Stimulated activated CD8-positive, alpha-beta memory T cell treated with anti-CD3 and anti-CD28 coated beads, Interleukin-7, amount 100 ng/mL, for 1 hour (primary cell): ENCODE results near the gene DMAC2L.
"Not testable (repeated sequence)": the region's sequence is repeated elsewhere in the genome, so short reads cannot be mapped to it uniquely, and the experiment has no call there.

ENCODE experiments used
- DNase-seq, 2 donors: peaks; one replicate each; pipeline ENCODE4 v3.0.0-alpha.2; 2020; ENCODE audit warnings: low read depth in 2 of 2

The DMAC2L gene, protein sequence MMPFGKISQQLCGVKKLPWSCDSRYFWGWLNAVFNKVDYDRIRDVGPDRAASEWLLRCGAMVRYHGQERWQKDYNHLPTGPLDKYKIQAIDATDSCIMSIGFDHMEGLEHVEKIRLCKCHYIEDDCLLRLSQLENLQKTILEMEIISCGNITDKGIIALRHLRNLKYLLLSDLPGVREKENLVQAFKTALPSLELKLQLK

DNA sequence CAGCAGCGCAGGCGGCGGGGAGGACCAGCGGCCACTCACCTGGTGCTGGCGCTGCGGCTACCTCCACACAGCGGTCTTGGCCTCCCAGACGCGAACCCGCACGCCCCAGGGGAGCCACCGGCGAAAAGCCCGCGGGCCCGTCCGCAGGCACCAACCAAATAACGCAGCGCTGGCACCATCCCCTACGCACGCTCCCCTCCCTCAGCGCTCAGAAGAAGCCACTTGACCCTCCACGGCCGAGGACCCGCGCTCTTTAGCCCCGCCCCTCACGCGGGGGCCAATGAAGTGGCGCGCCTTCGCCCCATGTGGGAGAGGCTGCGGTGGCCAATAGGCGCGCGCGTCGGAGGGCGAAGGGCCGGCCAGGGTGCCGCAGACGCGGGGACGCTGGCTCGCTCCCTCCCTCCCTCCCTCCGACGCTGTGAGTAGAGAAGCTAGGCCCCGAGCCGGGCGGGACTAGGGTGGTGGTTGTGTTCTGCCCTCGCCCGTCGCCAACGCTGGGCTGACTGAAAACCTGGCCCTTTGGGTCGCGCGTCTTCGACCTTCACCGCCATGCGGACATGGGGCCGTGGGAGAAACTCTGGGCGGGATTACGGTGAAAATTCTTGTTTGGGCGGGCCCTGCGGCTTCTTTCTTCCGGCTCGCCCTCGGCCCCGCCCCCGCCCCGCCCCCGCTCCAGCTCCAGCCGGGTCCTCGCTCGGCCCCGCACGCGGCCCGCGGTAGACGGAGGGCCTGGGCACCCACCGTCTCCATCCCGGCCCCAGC is at the start of gene DMAC2L, which contains the start of gene L2HGDH:
DMAC2L (plus strand) TSS at position 353 of the 762 bp plus-strand sequence. CDS start 9,164 bp downstream, outside the sequence.
L2HGDH (minus strand) TSS at position 258 of the 762 bp plus-strand sequence; CDS start at position 179, 79 bp downstream.
- DNase-seq: peak; percentile 72 to 73

DNA sequence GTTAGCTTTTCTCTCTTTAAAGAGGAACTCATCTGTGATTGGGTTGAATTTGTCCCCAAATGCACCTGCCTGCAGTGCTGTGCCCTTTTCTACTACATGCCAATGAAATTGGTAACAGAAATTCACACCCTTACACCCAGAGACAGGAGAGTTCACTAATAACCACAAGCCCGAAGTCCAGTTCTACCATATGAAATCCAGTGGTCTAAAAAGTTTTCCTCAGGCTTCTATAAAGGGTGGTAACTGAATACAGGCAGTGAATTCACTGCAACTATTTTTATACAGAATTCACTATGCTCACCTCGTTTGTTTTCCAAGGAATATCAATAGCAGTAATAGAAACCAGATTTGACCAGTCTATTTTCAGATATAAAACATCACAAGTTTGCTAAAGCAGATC is 49.3 kb upstream of the DMAC2L start:
- DNase-seq: no peak

DNA sequence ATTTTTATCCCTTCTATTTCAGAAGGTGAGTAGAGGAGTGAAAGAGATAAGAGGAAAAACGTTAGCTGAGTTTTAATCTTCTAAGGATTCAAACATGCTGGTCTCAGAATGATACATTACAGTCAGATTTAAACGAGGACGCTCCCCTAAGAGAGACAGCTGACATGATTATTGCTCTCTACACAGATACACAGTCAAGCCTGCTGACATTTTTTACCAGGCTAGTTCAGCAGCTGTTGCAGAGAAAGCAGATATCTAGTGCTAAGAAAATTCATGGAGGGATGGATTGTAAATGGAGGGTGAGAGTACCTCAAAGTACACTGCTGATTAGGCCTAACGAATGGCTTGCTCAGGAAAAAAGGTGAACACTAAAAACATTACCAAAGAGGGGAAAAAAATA is 48.8 kb upstream of the DMAC2L start:
- no peak for DNase-seq

DNA sequence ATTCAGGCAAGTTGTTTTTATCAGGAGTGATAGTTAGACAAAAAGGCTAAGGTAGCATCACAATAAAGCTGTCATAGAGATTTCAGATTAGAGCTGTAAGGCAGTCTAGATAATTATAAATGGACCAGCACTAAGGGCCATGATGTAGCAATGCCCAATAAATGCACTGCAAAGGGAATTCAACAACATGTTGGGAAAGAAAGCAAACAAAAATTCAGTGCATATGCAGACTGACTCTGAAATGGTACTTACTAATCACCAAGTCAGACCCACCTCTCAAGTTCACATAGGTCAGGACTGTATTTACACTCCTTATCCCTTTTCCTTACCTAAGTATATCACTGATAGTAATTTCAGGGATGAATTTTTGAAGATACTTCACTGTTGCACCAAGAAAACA is 47.1 kb upstream of the DMAC2L start:
- DNase-seq: no peak

DNA sequence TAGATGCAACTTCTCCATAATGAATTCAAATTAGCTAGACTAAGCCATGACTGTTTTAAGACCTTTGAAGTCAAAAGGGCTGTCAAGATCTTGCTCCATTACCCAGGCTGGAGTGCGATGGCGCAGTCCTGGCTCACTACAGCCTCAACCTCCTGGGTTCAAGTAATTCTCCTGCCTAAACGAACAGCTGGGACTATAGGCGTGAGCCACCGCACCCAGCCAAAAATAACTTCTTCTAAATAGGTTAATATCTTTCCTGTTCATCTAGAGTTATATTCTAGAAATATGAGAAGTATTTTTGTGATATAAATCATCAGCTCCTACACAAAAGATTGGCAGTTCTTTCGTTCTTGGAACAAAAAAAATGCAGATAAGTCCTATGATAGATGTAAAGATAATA is 41.2 kb upstream of the DMAC2L start:
- no peak for DNase-seq

DNA sequence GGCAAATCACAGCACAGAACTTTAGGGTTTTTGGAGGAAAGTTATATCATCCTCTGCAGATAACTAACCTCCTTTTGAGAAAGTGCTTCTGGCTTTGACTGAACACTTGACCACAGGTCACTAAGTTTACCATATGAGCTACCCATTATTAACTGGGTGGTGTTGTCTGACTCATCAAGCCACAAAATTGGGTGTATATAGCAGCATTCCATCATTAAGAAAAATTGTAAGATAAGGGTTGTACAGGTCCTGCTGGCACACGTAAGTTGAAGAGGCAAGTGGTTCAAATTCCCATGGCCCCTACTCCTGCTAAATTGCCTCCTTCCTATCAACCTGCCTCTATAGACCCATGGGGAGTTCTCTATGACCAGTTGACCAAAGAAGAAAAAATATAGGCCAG is 39.6 kb upstream of the DMAC2L start:
- DNase-seq: no peak

DNA sequence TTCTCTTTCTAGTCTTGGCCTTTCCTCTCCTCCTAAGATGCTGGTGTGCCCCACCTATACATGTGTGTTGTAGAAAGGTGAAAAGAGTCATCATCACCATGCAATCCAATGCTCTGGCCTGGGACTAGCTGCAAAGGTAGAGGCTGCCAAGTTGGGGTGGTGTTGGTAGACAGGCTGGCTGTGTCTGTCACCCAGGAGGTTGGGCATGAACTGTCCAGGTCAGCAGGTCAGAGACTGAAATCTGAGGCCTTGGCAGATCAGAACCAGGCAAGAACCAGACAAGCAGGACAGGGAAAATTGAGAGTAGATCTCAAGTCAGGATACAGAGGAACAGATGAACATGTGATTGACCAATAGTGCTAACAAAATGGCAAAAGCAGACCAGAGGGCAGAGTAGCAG is 26.3 kb upstream of the DMAC2L start:
- DNase-seq: no peak

DNA sequence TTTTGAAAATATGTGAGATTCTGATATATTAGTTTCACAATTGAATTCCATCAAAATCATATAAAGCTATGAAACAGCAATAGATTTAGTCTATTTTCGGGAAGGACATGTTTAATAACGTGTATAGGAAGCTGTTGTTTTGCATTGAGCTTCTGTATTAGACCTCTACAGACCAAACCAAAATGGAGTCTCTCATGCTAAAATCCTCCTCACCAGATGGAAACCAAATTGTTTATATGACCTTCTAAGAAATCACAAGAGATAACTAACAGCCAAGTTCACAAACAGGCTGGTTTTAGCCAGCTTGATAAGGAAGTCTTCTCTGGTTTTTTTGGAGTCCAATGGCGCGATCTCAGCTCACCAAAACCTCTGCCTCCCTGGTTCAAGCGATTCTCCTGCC is 24.0 kb upstream of the DMAC2L start:
- DNase-seq: no peak

DNA sequence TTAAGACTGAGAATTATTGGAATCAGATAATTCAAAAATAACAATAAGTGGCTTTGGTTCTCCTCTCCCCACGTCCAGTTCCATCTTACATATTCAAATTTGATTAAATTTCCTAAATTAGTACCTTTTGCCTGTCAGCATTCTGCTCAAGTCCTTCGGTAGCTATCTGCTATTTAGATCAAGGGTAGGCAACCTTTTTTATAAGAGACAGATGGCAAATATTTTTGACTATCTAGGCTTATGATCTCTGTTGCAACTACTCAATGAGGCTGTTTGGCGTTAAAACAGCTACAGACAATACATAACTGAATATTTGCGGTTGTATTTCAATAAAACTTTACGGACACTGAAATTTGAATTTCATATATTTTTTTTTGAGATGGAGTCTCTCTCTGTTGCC is 21.8 kb upstream of the DMAC2L start:
- DNase-seq: no peak

DNA sequence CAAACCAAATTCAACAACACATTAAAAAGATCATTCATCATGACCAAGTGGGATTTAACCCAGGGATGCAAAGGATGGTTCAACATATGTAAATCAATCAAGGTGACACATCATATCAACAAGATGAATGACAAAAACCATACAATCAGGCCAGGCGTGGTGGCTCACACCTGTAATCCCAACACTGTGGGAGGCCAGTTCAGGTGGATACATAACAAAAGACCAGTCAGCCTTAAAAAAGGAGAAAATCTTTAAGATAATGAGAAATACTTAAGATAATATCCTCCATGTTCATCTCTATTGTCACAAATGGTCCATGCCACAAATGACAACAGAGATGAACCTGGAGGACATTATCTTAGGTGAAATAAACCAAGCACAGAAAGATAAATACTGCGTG is 12.5 kb upstream of the DMAC2L start:
- no peak for DNase-seq

DNA sequence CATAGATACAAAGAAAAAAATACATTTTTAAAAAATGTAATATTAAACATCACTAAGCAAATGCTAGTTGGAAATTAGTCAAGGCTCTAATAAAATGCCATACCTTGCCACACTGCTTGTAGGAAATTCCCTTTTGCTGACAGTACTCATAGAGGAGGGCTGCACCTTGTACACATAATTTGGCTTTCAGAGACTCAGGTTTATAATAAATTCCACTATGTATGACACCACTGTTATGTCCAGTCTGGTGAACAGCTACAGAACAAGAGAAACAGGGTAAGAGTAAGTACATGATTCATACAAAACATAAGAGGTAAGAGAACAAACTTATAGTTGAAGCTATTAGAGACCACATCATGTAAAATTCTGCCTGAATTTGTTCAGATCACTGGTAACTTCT is 10.2 kb upstream of the DMAC2L start:
- no peak for DNase-seq

DNA sequence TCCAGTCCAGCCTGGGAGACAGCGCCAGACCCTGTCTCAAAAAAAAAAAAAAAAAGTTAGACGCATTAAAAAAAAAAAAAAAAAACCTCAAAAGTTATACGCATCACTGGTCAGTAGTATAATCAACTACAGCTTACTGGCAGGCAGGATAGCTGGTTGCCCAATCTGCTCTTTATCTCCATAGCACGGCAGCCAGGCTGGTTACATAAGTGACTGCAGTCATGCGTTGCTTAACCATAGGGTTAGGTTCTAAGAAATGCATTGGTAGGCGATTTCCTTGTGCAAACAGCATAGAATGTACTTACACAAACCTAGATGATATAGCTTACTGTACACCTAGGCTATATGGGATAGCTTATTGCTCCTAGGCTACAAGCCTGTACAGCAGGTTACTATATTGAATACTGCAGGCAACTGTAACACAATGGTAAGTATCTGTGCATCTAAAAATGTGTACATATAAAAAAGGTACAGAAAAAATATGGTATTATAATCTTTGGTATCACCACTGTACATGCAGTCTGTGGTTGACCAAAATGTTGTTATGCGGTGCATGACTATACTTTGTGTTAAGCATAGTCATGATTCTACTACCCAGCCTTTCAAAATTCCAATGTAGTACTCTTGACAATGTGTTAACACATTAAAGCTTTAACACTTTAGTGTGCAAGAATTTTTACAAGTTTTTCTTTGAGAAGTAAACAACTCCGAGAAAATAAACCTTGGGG is 8.2 kb upstream of the DMAC2L start:
- no peak for DNase-seq

DNA sequence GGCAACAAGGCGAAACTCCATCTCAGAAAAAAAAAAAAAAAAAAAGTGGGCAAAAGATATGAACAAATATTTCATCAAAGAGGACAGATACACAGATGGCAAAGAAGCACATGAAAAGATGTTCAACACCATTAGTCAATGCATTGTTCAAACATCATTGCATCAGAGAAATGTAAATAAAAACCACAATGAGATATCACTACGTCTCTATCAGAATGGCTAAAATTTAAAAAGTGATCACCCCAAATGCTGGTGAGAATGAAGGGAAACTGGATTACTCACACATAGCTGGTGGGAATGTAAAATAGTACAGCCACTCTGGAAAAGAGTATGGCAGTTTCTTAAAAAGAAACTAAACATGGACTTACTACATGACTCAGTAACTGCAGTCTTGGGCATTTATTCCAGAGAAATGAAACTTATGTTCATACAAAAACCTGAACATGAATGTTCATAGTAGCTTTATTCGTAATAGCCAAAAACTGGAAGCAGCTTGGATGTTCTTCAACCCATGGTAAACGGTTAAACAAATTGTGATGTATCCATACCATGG is 3.7 kb upstream of the DMAC2L start:
- DNase-seq: no peak

DNA sequence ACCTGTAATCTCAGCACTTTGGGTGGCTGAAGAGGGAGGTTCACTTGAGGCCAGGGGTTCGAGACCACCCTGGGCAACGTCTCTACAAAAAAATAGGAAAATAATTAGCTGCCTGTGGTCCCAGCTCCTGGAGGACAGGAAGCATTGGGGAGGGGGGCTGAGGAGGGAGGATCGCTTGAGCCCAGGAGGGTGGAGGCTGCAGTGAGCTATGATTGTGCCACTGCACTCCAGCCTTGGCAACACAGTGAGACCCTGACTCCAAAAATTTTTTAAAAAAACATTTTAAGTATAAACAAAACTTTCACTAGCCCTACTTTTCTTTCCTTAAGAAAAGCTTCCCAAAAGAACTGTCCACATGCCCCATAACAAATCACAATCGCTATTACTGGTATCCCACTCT is 1.7 kb upstream of the DMAC2L start:
- no peak for DNase-seq

DNA sequence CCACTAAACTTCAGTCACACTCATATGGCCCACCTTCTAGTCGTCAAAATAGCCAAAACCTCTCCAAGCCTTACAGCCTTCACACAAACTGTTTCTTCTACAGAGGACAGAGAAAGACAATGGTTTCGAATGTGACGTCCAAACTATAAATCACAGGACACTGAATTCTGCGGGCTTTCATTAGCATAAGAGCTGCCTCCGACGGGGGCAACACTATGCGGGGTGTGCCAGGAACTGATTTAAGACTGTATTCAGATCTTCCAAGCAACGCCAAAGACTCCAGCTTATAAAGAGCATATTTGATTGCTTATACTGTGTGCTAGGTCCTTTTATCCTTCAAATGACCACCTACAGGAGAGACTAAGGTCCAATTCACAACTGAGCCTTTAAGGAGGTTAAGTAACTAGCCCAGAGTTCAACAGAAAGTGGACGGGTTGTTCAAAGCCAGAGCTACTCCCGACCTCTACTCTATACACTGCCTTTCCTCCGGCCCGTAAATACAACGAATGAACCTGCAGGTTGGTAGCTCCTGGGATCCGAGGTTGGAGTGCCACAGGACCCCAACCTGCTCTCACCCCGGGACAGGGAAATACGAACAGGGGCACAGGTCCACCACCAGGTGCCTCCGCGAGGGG is 670 bp upstream of the DMAC2L start:
- no peak for DNase-seq

DNA sequence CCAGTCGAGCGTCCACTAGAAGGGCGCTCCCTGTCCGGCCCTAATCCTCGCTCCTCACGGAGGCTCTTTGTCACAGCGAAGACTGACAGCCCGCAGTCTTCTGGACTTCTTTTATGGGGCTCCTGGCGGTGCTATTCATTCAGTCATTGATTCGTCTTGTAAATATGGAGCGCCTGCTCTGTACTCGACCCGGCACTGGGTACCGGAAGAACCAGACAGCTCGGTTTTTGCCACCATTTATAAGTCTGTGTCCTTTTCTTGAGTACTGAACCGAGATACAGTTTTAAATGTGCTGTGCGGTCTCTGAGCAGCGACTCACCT is 570 bp downstream of the DMAC2L start:
- no peak for DNase-seq

DNA sequence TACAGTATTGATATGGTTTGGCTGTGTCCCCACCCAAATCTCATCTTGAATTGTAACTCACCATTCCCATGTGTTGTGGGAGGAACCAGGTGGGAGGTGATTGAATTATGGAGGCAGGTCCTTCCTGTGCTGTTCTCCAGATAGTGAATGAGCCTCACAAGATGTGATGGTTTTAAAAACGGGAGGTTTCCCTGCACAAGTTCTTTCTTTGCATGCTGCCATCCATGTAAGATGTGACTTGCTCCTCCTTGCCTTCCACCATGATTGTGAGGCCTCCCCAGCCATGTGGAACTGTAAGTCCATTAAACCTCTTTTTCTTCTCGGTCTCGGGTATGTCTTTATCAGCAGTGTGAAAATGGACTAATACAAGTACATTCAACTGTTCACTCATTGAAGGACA is 2.0 kb downstream of the DMAC2L start:
- not testable (repeated sequence) for DNase-seq

DNA sequence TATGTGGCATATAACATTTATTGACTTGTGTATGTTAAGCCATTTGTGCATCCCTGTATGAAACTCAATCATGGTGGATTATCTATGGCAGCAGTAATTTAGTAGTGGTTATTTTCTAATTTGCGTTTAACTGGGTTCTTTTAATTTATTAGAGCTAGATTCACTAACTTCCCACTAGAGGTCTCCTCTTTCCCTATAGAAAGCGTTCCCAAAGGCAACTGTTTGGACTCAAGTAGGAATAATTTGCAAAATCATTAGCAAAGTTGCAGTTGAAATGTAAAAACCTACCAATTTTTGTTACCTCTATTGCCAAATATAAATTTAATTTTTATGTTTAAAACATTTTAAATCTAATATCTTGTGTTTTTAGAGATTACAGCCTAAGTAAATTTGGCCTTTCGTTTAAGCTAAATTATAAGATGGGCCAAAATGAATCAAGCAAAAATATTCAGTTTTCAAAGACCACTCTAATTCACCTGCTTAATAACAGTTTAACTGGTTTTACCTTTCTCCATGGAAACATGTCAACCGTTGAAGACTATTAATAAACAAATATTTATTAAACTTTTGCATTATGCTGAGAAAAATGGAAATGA is 6.0 kb downstream of the DMAC2L start:
- DNase-seq: no peak

DNA sequence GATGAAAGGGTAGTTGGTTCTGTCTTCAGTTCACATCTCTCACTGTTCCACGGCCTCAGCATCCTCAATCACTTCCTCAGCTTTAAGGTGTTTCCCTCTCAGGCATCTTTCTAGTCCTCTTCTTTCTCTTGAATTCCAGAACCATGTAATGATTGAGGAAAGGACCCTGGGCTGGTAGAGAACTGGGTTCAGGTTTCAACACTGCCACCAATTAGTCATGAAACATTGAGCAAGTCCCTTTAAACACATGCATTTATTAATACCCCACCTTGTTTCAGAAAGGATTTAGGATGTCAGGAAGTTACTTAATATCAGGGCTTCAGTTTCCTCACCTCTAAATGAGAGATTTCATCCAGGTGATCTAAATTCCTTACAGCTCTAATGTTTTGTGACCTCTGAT is 7.2 kb downstream of the DMAC2L start:
- no peak for DNase-seq

DNA sequence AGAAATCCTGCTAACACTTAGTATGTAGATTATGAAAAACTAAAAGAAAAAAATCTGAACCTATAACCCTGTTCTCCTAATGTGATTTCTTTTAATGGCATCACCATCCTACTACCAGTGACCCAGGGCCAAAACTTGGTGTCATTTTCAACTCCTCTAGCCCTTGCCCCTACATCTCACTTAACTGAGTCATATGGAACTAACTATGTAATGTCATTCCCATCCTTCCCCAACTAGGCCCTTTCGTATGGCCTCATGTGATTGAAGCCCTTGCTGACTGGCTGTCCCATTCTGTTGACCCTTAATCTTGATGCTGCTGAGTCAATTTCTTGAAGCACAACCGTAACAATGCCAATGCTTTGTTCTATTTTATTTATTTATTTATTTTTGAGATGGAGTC is 7.6 kb downstream of the DMAC2L start:
- DNase-seq: no peak

DNA sequence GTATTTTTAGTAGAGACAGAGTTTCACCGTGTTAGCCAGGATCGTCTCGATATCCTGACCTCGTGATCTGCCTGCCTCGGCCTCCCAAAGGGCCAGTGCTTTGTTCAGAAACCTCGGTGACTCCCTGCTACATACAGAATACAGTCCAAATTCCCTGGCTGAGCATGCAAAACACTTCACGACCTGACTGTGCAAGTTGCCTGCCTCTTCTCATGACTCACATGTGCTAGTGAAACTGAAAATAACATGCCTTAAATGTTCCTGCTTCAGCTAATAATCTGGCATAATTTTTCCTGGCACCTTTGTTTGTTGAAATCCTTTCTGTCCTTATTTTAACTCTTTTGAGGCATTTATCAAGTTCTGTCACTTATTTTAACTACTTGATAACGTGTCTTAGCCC is 8.2 kb downstream of the DMAC2L start:
- DNase-seq: no peak
